ENCODE measurements around the gene ROBO2.

The ROBO2 gene

GRCh38 chr3:77601823-77602415 lies 562.0 kb downstream of the ROBO2 start:
- no peak for DNase-seq

DNA sequence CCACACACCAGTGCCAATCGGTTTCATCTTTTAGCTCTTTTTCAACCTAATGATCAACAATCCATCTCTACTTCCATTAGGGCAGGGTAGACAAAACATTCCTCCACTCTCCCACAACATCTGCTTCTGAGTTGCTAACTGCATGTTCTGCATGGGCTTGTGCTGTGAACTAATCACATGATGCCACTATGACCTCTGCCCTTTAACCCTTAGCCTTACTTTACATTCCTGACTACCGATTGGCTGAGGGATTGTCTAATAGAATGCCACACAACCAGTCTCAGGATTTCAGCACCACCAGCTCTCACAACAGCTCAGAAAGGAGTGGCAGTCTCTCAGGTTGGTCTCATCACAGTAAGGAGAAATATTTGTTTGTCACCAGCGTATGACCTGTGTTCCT lies 562.8 kb downstream of the ROBO2 start:
- no peak for DNase-seq

DNA sequence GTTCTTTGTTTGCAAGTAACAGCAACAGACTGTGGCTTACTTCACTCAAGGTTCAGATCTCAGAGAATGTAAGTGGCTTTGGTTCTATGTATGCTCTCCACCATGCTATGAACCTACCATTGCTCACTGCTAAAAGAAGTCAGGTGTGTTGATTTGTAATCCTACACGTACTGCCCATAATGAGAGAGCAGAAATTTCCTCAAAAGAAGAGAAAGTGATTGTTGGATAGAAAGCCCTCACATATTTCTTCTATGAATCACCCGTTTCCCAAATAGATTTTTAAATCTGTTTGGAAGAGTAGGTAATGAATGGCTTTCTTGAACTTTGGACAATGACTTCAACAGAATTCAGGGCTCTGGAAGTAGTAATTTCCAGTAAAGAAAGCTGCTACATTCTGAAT lies 565.4 kb downstream of the ROBO2 start:
- DNase-seq = no peak

- DNase-seq = no peak
These were observed 566.0 kb downstream of the ROBO2 start for GRCh38 chr3:77605865-77606264.

GRCh38 chr3:77606372-77606771 lies 566.5 kb downstream of the ROBO2 start:
- DNase-seq = no peak

DNA sequence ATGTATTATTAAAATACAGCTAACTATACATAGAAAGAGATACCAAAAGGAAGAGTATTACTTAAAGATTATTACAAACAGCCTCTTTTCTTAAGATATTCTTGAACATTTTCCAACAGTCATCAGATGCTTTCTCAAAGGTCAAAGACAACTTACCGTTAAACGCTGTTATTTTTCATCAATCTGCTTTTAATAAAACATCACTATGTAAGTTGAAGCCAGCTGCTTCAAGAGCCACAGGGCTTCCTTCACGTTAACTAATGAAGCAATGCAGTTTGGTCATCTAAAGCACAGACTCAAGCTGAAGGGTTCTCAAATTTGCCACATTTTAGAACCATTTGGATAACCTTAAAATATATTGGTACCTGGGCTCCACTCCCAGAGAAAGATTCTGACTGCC lies 578.8 kb downstream of the ROBO2 start:
- peak; percentile 1 for DNase-seq

GRCh38 chr3:77620009-77620408 lies 580.1 kb downstream of the ROBO2 start:
- peak; percentile 45 for DNase-seq

GRCh38 chr3:77623500-77623899 lies 583.6 kb downstream of the ROBO2 start:
- no peak for DNase-seq

DNA sequence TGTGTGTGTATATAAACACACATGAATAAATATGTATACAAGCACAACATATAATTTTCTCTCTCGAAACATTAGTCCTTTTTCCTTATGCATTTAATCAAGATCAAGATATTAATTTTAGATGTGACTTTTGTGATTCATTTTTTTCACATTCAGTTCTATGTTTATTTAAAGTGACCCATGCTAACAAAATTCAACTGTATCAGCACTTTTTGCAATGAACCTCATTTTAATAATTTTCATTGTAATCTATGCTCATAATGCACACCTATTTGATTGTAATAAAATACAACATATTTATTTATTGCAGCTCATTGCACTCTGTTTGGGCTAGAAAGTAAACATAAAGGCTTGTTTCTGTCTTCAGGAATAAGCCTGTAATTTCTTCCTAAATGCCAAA lies 586.3 kb downstream of the ROBO2 start:
- no peak for DNase-seq

DNA sequence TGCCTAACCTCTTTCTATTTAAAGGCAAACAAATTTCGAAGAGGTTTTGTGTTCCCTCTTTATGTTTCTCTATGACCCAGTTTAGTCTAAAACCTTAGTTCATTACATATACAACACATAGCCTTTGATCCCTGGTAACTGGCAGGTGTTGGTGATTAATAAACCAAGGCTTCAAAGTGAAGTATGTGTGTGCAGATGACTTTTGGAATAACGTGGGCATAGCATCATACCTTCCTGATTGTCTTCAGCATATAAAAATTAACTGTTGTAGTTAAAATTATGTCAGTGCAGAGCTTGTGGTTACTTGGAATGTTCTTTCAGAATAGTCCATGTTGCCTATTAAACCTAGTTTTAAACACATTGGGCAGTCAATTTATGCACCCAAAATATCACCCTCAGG lies 608.3 kb downstream of the ROBO2 start:
- DNase-seq = peak; percentile 3

DNA sequence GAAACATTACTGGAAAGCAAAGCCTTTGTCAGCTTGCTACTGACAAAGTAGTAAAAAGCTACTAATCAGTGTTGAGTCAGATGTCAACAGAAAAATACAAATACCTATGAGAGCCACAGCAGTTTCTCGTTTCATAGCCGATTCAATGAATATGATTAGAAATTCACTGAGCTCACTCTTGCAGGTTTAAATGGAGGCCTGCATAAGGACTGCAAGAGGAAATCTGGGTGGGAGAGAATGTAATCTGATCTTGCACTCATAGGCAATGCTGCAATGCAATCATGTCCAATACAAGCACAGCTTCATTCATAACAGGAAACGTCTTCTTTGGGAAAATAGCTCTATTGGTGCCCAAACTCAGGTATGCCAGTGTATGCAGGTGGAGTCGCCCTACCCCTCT lies 608.8 kb downstream of the ROBO2 start:
- DNase-seq = no peak

- DNase-seq = no peak
These were observed 612.7 kb downstream of the ROBO2 start for GRCh38 chr3:77652624-77653023.

- DNase-seq = peak; percentile 12
These were observed 615.5 kb downstream of the ROBO2 start for GRCh38 chr3:77655396-77655795.

DNA sequence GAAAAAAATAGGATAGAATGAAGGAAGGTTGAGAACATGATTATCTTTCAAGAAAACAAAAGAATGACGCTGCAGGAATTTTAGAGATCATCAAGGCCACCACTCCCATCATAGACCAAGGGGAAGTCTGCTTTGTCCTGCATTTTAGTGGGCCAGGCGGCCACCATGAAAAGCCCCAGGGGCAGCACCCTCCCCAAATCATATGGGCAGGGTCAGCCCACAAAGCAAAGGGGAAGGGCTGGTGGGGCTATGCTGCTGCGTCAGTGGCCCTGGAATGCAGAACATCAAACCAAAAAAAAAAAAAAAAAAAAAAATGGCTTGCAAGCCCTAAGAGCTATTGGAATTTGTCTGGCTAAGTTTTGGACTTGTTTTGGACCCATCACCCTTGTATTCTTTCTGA lies 620.8 kb downstream of the ROBO2 start:
- DNase-seq = no peak

- no peak for DNase-seq
These were observed 628.0 kb downstream of the ROBO2 start for GRCh38 chr3:77667901-77668300.

DNA sequence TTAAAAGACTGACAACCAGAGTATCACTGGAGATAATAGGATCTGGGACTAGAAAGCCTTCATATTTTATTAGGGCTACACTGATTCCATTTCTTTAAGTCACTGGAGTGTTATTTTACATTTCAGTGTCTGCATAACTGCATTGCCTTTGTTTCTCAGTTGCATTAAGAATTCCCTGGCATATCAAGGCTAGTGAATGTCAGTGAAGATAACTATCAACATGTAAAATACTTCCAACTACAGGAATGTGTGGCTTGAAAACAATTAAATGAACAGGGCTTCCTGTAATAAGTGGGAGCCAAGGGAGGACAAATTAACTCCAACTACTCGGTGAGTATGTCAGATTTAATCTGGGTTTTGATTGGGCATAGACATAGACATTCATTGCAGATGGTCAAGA lies 628.5 kb downstream of the ROBO2 start:
- no peak for DNase-seq

- DNase-seq = no peak
These were observed 632.1 kb downstream of the ROBO2 start for GRCh38 chr3:77672016-77672415.

DNA sequence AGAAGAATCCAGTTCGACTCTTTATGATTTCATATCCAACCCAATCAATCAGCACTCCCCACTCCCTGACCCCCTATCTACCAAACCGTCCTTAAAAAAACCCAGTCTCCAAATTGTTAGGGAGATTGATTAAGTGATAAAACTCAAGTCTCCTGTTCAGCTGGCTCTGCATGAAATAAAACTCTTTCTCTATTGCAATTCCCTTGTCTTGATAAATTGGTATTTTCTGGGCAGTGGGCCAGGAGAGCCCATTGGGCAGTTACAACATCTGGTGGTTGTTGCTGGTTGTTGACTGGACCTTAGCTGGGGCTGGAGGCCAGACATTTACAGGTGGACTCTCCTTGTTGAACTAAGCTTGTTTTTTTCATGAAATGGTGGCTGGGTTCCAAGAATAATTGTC lies 642.3 kb downstream of the ROBO2 start:
- DNase-seq = no peak

DNA sequence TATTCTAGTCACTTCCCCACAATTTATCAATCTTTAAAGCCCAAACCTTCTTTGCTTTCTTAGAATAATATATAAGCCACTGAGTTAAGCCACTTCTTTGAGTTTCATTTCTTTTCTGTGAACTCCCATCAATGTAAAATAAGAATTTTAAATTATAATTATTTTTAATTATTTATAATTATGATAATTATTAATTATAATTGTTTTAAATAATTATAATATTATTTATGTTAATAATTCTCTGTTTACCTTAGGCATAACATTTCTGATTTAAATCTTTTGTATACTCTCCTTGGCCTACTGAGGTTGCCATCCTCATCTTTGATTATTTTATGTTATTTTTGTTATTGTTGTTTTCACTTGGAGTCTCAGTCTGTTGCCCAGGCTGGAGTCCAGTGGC lies 644.2 kb downstream of the ROBO2 start:
- DNase-seq = no peak

DNA sequence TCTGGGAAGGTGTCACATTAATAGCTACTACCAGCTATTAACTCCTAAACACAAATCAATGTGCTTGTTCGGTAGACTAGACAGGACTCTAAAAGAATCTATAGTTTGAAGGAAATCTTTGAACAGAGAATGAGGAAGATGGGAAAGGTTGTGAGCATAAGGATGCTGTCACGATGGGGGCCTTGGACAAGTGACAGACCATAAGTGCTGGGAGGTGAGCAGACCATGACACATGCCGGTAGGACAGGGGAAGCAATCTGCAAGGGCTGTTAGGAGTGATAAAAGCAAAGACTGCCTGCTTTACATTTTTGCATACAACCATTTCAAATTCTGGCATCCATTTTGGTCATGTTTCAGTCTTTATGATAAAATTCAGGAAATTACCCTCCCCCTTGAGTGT lies 645.8 kb downstream of the ROBO2 start:
- no peak for DNase-seq

- no peak for DNase-seq
These were observed 646.7 kb downstream of the ROBO2 start for GRCh38 chr3:77686560-77686959.

DNA sequence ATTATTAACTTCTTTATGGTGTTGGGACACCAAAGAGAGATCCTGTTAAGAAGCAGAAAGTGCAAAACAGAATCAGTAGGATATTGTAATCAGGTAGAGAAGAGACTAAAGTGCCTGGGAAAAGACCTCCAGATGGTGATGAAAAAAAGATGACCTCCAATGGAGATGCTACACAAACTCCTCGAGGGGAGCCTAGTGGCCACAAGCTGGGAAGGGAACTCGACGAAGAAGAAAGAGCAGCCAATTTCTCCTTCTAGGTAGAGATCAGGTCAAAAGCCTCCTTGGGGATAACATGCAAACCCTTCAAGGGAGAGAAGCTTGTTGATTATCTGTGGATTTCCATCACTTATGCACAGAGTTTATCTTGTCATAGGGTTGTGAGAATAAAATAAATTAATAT lies 647.6 kb downstream of the ROBO2 start:
- DNase-seq = no peak

GRCh38 chr3:77690284-77690845 lies 650.5 kb downstream of the ROBO2 start:
- DNase-seq = no peak

DNA sequence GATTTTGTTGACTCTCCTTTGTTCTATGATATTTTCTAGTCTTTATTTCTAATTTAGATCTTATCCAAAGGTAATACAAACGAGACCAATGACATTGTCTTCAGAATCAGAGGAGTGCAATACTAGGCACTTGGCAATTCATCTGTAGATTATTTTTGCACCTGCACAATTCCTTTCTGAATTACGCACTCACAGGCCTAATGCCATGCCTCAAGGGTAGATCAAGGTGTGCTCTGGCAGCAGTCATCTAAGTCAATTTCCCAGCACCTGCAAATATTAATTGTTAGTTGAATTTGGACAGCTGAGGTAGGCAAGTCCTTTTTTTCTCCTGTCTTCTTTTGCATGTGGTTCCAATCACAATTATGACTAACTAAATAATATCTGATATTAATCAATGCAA lies 653.2 kb downstream of the ROBO2 start:
- DNase-seq = no peak

DNA sequence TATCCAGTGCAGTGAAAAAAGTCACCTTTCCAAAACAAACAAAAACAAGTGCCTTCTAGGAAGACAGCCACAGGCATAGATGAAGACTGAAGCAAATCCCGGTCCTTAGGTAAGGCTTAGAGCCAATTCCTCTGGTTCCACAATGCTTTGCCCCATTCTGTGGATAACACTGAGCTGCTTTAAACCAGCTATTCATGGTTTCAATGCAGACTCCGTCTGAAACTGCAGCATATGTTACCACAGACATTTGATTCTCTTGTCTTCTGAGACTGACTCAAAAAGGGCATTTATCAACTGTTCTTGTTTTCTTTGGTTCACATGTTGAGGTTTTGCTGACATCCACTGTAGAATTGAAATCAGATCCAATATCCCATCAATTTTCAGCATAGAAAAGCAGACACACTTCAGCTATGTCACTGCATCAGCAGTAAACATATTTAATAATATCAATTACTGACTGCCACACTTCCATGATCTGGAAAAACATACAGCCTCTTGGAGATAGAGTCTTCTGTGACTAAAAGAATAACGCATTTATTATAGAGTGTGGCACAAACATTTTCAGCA lies 659.3 kb downstream of the ROBO2 start:
- DNase-seq = no peak
